ENCODE data around the gene LCE4A.

DNA sequence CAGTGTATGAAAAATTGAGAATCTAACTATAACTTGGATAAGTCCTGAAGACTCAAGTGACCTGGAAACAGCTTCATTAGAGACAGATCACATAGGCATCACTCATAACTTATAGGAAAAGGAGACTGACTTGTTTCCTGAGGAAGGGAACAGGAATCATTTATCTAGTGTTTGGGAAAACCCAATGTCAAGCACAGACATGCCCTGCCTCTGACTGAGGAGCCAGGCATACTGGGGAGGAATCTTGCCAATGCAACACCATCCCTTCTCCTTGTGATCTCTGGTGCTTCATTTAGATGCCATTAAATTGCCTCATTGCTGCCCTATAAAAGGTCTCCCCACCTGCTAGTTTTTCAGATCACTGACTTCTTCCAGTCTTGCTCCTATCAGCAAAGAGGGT, 10.3 kb downstream of the LCE4A start:
- TF ChIP-seq, protein P1, sequence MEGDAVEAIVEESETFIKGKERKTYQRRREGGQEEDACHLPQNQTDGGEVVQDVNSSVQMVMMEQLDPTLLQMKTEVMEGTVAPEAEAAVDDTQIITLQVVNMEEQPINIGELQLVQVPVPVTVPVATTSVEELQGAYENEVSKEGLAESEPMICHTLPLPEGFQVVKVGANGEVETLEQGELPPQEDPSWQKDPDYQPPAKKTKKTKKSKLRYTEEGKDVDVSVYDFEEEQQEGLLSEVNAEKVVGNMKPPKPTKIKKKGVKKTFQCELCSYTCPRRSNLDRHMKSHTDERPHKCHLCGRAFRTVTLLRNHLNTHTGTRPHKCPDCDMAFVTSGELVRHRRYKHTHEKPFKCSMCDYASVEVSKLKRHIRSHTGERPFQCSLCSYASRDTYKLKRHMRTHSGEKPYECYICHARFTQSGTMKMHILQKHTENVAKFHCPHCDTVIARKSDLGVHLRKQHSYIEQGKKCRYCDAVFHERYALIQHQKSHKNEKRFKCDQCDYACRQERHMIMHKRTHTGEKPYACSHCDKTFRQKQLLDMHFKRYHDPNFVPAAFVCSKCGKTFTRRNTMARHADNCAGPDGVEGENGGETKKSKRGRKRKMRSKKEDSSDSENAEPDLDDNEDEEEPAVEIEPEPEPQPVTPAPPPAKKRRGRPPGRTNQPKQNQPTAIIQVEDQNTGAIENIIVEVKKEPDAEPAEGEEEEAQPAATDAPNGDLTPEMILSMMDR (optimal IDR thresholded peaks at IDR 0.05 in 1 of 3, IDR thresholded peaks at IDR 0.05 in 1 of 3, conservative IDR thresholded peaks at IDR 0.05 in 1 of 3; ENCODE audit: extremely low read depth in 1 of 3, insufficient read depth in 2 of 3, low read length in 3 of 3) = no peak
- TF ChIP-seq EZH2 (IDR thresholded peaks at IDR 0.05; ENCODE audit: low read length) = no peak
